GM19035 (cell line): ENCODE measurements around the gene CHCHD10.

Experiments used
- ATAC-seq: cut with Tn5 transposase; IDR thresholded peaks from one replicate; pipeline ENCODE4 v1.9.1; 2021; ENCODE audit not compliant: unreplicated experiment

The CHCHD10 gene

GRCh38 chr22:23787910-23788309 lies 20.1 kb upstream of the CHCHD10 start:
- ATAC-seq, result no peak

GRCh38 chr22:23787600-23787896 lies 19.8 kb upstream of the CHCHD10 start:
- no peak for ATAC-seq

DNA sequence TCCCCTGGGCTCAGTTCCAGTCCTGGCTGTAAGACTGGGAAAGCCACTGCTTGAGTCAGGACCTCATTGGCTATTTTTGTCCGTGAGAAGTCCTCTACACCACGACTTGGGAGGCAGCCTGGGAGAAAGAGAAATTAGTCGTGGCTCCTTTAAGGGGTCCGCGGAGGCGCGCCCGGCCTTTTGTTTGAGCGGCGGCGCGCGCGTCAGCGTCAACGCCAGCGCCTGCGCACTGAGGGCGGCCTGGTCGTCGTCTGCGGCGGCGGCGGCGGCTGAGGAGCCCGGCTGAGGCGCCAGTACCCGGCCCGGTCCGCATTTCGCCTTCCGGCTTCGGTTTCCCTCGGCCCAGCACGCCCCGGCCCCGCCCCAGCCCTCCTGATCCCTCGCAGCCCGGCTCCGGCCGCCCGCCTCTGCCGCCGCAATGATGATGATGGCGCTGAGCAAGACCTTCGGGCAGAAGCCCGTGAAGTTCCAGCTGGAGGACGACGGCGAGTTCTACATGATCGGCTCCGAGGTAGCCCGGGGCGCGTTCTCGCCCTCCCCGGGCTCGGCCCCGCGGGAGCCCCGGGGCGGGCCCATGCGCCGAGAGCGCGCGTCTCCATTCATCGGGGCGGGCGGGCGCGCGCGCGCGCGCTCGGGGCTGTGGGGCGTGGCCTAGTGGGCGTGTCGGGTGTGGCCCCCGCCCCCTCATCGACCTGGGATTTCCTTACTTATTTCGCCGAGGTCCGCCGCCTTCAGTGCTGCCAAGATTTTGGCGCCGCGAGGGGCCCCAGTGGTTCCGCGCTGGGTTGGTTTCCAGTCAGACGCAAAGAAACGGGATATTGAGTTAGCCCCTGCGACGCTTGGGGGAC lies 19.2 kb upstream of the CHCHD10 start, which contains the start of gene SMARCB1:
Gene SMARCB1 (plus strand): TSS at position 215 of the 848 bp plus-strand sequence. CDS start 204 bp downstream, at position 419.
- peak; percentile 76 for ATAC-seq

- ATAC-seq, result no peak
These were observed 18.5 kb upstream of the CHCHD10 start for GRCh38 chr22:23786261-23786710.

GRCh38 chr22:23784215-23784732 lies 16.5 kb upstream of the CHCHD10 start:
- no peak for ATAC-seq

DNA sequence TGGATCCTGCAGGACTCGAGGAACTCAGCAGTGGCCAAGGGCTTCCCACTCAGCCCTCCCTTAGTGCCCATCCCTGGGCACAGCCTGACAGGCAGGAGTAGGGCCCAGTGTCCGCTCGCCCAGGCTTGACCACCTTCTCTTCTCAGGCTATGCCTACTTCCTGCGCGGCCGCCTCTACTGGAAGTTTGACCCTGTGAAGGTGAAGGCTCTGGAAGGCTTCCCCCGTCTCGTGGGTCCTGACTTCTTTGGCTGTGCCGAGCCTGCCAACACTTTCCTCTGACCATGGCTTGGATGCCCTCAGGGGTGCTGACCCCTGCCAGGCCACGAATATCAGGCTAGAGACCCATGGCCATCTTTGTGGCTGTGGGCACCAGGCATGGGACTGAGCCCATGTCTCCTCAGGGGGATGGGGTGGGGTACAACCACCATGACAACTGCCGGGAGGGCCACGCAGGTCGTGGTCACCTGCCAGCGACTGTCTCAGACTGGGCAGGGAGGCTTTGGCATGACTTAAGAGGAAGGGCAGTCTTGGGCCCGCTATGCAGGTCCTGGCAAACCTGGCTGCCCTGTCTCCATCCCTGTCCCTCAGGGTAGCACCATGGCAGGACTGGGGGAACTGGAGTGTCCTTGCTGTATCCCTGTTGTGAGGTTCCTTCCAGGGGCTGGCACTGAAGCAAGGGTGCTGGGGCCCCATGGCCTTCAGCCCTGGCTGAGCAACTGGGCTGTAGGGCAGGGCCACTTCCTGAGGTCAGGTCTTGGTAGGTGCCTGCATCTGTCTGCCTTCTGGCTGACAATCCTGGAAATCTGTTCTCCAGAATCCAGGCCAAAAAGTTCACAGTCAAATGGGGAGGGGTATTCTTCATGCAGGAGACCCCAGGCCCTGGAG lies 15.7 kb upstream of the CHCHD10 start:
- no peak for ATAC-seq

DNA sequence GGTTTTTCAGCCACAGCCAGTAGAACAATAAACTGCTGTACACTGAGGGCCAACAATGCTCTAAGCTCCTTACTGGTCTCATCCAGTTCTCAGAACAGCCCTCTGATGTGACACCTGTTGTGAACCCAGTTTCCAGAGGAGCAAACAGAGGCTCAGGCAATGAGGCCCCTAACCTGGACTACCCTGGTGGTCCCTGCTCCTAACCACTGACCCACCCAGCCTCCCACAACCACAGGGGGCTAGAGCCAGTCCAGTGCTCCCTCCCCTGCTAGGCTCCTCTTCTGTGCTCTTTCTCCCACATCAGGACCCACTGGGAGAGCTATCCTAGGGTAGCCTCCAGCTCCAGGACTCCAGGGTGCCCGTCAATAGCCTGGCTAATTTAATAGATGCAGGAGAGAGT lies 14.9 kb upstream of the CHCHD10 start:
- no peak for ATAC-seq

DNA sequence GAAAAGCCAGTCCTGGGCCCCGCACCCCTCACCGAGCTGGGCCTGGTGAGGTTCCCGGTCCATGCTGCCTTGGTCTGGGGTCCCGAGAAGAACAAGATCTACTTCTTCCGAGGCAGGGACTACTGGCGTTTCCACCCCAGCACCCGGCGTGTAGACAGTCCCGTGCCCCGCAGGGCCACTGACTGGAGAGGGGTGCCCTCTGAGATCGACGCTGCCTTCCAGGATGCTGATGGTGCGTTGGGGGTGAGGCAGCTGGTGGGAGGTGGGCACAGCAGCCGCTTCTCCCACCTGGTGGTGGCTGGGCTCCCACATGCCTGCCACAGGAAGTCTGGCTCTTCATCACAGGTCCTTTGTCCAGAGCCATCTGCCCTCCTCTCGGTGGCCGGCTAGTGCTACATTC lies 14.5 kb upstream of the CHCHD10 start:
- ATAC-seq, result no peak

- ATAC-seq, result no peak
These were observed 13.9 kb upstream of the CHCHD10 start for GRCh38 chr22:23781511-23782183.

DNA sequence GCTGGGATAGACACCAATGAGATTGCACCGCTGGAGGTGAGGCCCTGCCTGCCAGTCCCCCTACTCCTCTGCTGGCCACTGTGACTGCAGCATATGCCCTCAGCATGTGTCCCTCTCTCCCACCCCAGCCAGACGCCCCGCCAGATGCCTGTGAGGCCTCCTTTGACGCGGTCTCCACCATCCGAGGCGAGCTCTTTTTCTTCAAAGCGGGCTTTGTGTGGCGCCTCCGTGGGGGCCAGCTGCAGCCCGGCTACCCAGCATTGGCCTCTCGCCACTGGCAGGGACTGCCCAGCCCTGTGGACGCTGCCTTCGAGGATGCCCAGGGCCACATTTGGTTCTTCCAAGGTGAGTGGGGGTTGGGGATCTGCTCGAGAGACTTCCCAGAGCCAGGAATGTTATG lies 13.3 kb upstream of the CHCHD10 start:
- no peak for ATAC-seq

- no peak for ATAC-seq
These were observed 12.5 kb upstream of the CHCHD10 start for GRCh38 chr22:23780146-23780748.

GRCh38 chr22:23779731-23780130 lies 12.0 kb upstream of the CHCHD10 start:
- no peak for ATAC-seq

GRCh38 chr22:23779083-23779482 lies 11.3 kb upstream of the CHCHD10 start:
- no peak for ATAC-seq

GRCh38 chr22:23778577-23778900 lies 10.8 kb upstream of the CHCHD10 start:
- no peak for ATAC-seq

DNA sequence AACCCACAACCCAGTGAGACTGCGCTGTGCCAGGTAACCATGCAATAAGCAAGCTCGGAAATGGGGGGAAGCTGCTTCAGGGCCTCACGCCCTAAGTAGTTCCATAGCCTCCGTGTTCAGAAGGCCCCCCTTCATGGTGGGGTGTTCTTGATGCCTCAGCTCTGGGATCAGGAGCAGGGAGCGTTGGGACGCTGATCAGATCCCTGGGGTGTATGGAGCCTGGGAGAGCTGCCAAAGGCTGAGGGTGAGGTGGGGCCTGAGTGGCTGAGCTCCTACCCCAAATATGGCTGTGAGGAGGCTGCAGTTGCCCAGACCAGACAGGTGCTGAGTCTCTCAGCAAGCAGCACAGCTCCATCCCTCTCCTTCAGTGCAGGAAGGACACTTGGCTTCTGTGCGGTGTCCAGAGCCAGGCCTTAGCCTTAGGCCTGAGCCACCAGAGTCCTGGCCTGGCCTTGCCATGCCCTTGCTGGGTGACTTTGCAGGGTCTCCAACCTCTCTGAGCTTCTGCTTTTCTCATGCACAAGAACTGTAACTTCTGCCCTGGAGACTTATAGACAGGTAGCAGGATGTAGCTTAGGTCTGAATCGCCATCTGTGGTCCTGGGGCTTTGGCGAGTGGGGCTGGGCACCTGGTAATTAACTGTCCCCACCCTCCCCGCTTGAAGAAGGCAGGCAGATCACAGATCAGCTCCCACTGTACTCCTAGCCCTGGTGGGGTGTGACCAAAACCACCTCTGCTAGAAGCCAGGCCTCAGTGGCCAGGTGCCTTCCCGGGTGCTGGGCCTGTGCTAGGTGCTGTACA lies 10.2 kb upstream of the CHCHD10 start:
- no peak for ATAC-seq

- no peak for ATAC-seq
These were observed 8.1 kb upstream of the CHCHD10 start for GRCh38 chr22:23775779-23776375.

DNA sequence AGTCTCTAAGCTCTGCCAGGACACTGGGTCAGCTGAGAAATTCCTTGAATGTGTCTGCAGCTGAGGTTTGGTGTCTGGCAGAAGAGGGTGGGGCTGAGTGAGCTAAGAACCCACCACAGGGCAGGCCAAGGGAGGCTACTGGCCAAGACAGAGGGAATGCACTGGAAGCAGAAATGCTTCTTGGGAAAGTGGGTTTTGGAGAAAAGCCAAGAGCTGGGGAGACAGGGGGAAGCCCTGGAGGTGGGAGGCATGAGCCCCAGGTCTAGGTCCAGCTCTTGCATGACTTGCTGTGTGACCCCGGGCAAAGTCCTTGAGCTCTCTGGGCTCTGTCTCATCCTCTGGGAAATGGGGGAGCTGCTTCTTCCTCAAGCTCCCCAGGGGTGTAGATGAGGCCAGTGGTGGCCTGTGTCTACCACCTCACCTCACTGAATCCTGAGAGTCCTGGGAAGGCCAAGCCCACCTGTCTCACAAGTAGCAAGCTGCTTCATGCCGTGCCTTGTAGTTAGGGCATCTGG lies 7.2 kb upstream of the CHCHD10 start:
- ATAC-seq, result no peak

DNA sequence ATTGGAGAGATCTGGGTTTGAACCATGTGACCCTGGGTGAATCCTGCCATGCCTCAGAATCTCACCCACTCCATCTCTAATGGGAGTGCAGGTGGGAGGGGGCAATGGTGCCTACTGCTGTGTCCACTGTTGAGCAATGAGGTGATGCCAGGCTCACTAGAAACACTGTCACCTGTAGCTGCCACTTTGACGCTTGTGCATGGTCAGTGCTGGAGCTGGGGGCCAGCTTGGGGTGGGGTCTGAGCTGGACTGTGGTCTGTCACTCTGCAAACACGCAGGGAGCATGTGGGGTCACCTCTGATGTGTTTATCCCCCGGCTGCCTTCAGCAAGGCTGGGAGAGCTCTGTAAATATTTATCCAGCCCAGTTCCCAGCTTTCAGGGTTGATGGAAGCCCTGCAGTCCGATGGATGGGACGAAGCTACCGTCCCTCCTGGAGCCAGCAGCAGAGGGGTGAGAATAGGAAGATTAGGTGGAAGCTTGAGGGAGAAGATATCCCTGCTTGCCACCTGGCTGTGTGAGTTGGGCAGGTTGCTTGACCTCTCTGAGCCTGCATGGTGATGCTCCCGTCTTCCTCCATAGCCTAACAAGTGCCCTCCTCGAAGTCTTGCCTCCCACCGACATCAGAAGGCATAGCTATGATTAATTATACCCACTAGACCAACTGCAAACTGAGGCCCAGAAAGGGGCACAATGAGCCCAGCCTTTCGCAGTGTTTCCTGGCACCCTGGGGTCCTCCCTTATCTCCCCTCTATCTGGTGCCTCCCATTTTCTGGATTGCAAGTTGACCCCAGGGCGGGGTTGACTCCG lies 6.5 kb upstream of the CHCHD10 start:
- ATAC-seq, result no peak
